A673 (cell line): Measurements from ENCODE around the gene RNF125.

Experiments used
- CTCF ChIP-seq: fragments of 300-800, 200-600 bp; sonication (generic); conservative IDR thresholded peaks from 2 replicates; pipeline ENCODE4 v1.5.1; 2017; ENCODE audit warnings: low read depth, mild to moderate bottlenecking, antibody characterized with exemption, low read length, moderate library complexity, mixed read lengths
- EZH2 ChIP-seq: fragments of 200-600 bp; sonication (generic); IDR thresholded peaks from 2 replicates; pipeline ENCODE4 v1.6.1; 2017; ENCODE audit warnings: borderline replicate concordance, low read depth, mild to moderate bottlenecking, mixed read lengths, antibody characterized with exemption, low read length; ENCODE audit not compliant: poor library complexity, severe bottlenecking

- TF ChIP-seq CTCF (no peak), EZH2 (no peak)
Observed at GRCh38 chr18:32011193-32011592, 7.4 kb upstream of the RNF125 start.
